Upper lobe of right lung (tissue), 1 donor: ENCODE results near the gene TGM2. TPM values are rescaled to one million over a fixed set of nuclear protein-coding genes. Genes with fewer than 3 reads are reported as not detected.

ENCODE experiments used
- ATAC-seq: fragments of 200-7000 bp; cut with Tn5 transposase; one replicate; pipeline ENCODE4 v1.9.1; 2020; ENCODE audit warnings: mild to moderate bottlenecking, moderate library complexity
- DNase-seq: peaks from one replicate; pipeline ENCODE4 v3.0.0-alpha.2; 2020
- H3K27ac ChIP-seq: fragments of 200-600 bp; one replicate; pipeline ENCODE4 v1.8.0; 2022
- H3K27me3 ChIP-seq: fragments of 200-600 bp; one replicate; pipeline ENCODE4 v1.8.0; 2022; ENCODE audit warnings: mild to moderate bottlenecking
- H3K36me3 ChIP-seq: fragments of 200-600 bp; one replicate; pipeline ENCODE4 v1.8.0; 2022
- H3K4me1 ChIP-seq: fragments of 200-600 bp; one replicate; pipeline ENCODE4 v1.8.0; 2022
- H3K4me3 ChIP-seq: fragments of 200-600 bp; one replicate; pipeline ENCODE4 v1.8.0; 2022; ENCODE audit warnings: mild to moderate bottlenecking
- H3K9me3 ChIP-seq: fragments of 200-600 bp; one replicate; pipeline ENCODE4 v1.8.0; 2022
- intact Hi-C: fragments of 100-400 bp; cut with DNase I; formaldehyde crosslinking; loops from one replicate; pipeline ENCODE4 v1.11.0; 2022
- total RNA-seq: library from RNA; stranded (reverse); fragmentation: NEBNext Ultra II Directional; extraction: Animal tissue kit (Norgen Biotek cat#: 25700); gene quantifications from one replicate; pipeline ENCODE4 v1.2.1, GENCODE V29; 2021
- TF ChIP-seq, protein P1 (sequence below): fragments of 200-600 bp; IDR thresholded peaks from one replicate; pipeline ENCODE4 v1.8.0; 2022; ENCODE audit warnings: antibody characterized with exemption
- donor health status: DM: no; HTN: yes; CAD: no; lungs with severe emphysema.

TGM2 gene
- total RNA-seq, 1 donor from 2014 or later, result 562 TPM

DNA sequence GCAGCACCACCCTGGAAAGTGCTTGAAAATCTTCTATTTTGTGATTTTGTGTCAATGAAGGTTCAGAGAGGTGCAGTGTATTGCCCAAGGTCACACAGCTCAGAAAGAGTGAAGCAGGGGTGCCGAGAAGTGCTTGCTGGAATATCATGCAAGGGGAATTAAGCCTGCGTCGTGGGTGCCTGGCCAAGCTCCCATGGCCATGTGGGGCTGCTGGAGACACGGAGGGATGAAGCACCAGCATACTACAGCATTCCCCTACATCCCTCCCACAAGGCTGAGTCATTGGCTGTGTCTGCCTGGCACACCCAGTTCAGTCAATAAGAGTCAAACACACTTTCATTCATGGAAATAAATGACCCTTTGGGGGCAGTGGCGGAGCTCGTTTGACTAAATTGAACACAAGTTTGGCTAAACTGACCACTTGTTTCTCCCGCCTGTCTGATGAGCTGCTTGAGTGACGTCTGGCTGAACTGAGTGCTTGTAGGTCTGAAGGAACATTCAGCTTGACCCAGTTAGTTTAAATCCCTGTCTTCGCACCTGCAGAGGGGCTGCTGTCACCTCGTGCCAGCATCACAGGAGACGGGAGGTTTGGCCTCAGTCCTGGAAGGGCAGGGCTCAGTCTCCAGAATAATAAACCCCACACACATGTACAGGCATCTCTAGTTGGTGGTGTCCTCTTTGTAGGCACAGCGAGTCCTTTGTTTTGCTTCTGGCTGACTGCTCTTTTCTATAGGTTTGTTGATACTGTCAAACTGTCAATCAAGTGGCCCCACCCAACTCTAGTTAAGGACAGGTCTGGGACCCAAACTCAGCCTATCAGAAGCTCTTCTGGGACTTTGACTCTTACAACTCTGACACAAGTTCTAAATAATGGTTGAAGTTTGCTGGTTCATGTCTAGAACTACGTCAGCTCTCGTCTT, 8.4 kb upstream of the TGM2 start:
- peak; percentile 41 for ATAC-seq
- Histone ChIP-seq H3K36me3 (no peaks in the 10 kb centered on the region), H3K9me3 (no peaks in the 10 kb centered on the region), H3K27me3 (no peaks in the 10 kb centered on the region), H3K4me3 (no peak overlapping the region), H3K27ac (no peak overlapping the region), H3K4me1 (peaks cover 14% of the 10 kb centered on the region)
- DNase-seq, result peak; percentile 61
- intact Hi-C loops, result no loop called here
- TF ChIP-seq, protein P1, sequence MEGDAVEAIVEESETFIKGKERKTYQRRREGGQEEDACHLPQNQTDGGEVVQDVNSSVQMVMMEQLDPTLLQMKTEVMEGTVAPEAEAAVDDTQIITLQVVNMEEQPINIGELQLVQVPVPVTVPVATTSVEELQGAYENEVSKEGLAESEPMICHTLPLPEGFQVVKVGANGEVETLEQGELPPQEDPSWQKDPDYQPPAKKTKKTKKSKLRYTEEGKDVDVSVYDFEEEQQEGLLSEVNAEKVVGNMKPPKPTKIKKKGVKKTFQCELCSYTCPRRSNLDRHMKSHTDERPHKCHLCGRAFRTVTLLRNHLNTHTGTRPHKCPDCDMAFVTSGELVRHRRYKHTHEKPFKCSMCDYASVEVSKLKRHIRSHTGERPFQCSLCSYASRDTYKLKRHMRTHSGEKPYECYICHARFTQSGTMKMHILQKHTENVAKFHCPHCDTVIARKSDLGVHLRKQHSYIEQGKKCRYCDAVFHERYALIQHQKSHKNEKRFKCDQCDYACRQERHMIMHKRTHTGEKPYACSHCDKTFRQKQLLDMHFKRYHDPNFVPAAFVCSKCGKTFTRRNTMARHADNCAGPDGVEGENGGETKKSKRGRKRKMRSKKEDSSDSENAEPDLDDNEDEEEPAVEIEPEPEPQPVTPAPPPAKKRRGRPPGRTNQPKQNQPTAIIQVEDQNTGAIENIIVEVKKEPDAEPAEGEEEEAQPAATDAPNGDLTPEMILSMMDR, result no peak

DNA sequence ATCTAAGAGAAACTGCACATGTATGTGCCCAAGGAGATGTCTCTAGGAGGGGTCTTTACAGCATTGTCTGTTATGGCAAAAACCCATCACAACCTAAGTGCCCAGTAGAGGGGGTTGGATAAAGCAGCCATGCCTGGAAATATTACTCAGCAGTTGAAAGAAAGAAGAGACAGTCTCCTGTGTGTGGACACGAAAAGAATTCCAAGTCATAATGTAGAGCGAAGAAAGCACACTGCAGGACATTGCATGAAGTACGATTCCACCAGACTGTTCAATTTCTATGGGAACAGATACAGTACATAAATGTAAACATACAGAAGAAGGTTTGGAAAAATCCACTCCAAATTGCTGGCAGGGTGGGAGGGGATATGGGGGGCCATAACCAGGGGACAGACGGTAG, 7.3 kb upstream of the TGM2 start:
- DNase-seq (no peak), ATAC-seq (no peak)
- intact Hi-C loops, result no loop called here
- Histone ChIP-seq H3K4me1 (peaks cover 25% of the 10 kb centered on the region), H3K27ac (no peak overlapping the region), H3K9me3 (no peaks in the 10 kb centered on the region), H3K36me3 (no peaks in the 10 kb centered on the region), H3K4me3 (no peak overlapping the region), H3K27me3 (no peaks in the 10 kb centered on the region)
- TF ChIP-seq, protein P1, result no peak

DNA sequence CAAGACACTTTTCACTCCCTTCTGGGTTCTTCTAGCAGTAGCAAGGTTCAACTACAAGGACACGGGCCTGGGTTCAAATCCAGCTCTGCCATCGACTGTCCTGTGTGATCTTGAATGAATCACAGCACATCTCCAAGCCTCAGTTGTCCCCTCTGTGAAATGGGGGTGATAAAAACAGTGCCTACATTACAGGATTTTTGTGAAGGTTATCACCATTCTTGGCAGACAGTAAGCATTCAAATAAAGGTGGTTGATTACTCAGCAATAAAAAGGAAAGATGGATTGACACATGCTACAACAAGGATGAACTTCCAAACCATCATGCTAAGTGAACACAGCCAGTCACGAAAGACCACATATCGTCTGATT, 6.6 kb upstream of the TGM2 start:
- peaks cover 32% of the 10 kb centered on the region for H3K4me1 ChIP-seq
- TF ChIP-seq, protein P1, result no peak
- H3K27me3 ChIP-seq, result no peaks in the 10 kb centered on the region
- H3K36me3 ChIP-seq, result no peaks in the 10 kb centered on the region
- intact Hi-C loops, result no loop called here
- no peak overlapping the region for H3K4me3 ChIP-seq
- DNase-seq (no peak), ATAC-seq (no peak)
- H3K9me3 ChIP-seq, result no peaks in the 10 kb centered on the region
- H3K27ac ChIP-seq, result peak overlapping the region; percentile 30

DNA sequence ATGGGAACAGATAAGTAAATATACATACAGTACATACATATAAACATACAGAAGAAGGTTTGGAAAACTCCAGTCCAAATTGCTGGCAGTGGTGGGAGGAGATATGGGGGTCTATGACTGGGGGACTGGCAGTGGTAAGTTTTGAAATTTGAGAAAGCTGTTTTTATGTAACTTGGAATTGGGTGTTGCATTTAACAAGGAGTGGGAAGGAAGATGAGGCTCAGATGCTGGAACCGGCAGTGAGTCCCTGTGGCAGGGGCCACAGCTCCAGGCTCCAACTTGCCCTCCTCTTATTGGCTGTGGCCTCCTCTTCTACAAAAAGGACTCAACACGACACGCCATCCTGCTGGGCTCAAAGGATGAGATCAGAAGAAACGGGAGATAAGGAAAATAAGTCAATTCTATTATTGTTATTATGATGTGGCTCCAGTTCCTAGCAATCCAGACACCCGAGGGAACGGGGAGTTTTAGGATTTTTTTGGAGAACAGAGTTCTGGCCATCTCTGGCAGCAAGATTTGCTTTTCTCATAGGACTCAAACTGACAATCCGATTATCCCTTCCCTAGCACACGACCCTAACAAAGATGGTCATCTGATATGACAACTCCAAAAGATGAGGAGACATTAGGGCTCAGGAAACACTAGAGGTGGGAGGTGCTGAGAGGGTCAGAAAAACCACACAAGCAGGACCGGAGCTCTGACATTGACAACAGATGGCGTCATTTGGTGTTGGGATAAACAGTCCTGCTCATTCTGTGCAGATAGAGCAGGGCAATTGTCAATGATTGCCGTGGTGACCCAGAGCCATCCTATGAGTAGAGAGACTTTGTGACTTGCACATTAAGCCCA, 6.0 kb upstream of the TGM2 start:
- H3K4me3 ChIP-seq, result no peak overlapping the region

DNA sequence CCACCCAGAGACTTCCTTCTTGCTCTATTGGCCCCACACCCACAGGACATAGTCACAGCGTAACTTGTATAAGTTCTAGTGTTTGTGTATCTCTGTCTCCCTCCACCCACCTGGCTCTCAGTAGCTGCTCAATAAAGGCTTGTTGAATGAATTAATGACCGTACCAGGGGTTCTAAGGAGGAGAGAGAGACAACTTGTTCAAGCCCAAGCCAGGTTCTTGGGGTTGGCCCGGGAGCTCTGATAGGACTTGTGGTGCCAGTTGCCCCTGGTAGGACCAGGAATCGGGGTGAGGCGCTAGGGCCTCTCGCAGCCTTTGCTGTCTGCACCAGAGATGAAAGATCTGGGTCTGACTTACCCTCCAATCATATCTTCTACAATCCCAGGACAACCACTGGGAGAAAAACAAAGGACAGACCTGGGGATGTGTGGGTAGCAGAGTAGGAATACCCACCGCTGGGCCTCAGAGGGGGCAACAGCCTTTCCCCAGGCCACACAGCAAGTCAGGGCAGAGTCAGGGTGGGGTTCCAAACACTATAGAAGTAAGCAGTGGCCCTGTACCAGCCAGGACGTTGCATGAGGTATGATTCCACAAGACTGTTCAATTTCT, 5.3 kb upstream of the TGM2 start:
- intact Hi-C loops, result no loop called here
- peak; percentile 17 for DNase-seq

More for the DNA sequence above, 6.0 kb upstream of the TGM2 start:
- H3K27ac ChIP-seq, result peak overlapping the region; percentile 30
- no peaks in the 10 kb centered on the region for H3K27me3 ChIP-seq
- TF ChIP-seq, protein P1, result no peak
- DNase-seq, result peak; percentile 28
- peaks cover 37% of the 10 kb centered on the region for H3K4me1 ChIP-seq
- H3K36me3 ChIP-seq, result no peaks in the 10 kb centered on the region
- intact Hi-C loops, result no loop called here
- ATAC-seq, result no peak
- H3K9me3 ChIP-seq, result no peaks in the 10 kb centered on the region

More for the DNA sequence above, 5.3 kb upstream of the TGM2 start:
- TF ChIP-seq, protein P1, result no peak
- peak overlapping the region; percentile 20 for H3K27ac ChIP-seq
- no peak for ATAC-seq
- H3K4me3 ChIP-seq, result no peak overlapping the region
- no peaks in the 10 kb centered on the region for H3K9me3 ChIP-seq
- no peaks in the 10 kb centered on the region for H3K27me3 ChIP-seq
- H3K36me3 ChIP-seq, result no peaks in the 10 kb centered on the region
- peaks cover 42% of the 10 kb centered on the region for H3K4me1 ChIP-seq
